ENCODE measurements around the gene RAP1GAP2.
"Not testable (repeated sequence)": the region's sequence is repeated elsewhere in the genome, so short reads cannot be mapped to it uniquely, and the experiment has no call there.

The RAP1GAP2 gene

DNA sequence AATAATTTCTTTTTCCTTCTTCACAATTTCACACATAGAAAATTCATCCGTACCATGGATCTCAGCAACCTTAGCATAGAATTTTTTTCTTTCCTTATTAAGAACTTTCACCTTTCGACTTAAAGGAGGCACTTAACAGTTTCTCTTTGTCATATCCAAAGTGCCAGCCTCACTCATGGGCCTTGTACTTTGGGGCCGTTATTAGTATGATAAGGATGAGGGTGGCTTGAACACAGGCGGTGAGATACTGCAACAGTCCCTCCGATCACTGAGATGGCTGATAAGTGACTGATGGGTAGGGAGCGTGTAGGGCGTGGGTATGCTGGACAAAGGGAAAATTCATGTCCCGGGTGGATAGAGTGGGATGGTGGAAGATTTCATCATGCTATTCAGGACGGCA is 181.9 kb downstream of the RAP1GAP2 start:
- no peak for DNase-seq

DNA sequence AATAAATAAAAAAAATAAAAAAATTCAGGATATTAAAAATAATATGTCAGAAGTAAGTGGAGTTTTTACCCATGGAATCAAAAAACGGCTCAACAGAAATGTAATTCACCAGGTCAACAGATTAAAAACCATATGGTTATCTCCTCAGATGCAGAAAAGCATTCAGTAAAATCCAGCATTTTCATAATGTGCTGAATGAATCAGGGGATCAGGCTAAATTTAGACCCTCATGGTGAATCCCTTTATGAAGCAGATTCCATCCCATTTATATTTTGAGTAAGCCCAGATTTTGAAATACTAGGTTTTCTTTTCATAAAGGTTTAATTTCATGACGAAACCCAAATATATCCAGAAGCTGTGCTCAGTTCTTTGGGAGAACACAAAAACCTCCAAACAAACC is 182.8 kb downstream of the RAP1GAP2 start:
- no peak for DNase-seq

DNA sequence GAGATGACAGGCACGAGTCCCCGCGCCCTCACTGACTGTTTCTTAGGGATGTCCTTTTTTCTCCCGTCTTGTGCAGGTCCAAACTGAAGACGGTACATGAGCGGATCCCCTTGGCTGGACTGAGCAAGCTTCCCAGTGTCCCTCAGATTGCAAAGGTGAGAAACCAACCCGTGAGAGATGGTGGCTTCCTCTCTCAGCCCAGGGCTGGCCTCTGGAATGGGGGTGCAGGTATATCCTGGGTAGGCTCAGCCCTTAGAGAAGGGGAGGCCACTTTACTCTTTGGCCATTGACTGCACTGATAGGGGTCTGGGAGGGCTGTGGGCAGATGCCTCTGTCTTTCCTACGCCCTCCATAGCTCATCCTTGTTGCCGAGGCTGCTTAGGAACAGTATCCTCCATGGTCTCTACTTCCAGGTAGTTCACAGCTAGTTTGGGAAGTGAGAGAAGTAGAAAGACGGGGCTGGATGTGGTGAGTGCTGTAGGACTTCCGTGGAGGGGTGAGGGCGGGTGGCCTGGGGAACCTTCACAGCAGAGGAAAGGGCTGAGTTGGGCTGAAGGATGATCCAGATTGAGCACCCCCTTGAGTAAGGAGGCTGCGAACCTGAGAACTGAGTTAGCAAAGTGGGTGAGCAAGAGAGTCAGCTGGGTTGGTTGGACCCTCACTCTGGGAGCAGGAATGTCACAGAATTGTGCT is 184.1 kb downstream of the RAP1GAP2 start:
- DNase-seq, result no peak

DNA sequence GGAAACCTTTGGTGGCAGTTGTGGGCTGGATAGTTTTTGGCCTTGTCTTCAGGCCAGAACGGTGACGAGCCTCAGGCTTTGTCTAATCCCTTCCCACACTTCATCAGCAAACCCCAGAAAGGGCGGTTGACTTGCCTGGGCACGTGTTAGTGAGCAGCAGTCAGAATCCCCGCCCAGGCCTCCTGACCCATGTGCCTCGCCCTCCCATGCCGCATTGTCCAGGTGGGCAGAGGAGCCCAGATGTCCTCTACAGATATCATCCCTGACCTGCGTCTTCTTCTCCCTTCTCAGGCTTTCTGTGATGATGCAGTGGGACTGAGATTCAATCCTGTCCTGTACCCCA is 184.6 kb downstream of the RAP1GAP2 start:
- no peak for DNase-seq

DNA sequence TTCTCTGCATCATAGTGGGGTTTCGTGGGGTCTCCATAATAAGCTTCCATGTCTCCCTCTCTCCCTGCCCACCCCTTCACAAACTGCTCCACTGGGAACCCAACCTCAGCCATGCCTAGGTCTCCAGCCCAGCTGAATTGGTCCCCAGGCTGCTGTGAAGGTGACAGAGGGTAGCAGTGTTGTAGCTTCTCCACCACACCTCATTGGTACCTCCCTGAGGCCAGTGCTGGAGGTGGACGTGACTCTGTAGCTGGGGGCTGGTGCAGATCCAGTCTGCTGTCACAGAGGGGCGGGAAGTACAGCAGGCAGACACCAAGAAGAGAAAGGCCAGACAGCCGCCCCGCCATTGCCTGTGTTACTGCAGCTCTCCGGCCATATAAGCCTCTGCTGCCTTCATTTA is 185.1 kb downstream of the RAP1GAP2 start:
- no peak for DNase-seq

DNA sequence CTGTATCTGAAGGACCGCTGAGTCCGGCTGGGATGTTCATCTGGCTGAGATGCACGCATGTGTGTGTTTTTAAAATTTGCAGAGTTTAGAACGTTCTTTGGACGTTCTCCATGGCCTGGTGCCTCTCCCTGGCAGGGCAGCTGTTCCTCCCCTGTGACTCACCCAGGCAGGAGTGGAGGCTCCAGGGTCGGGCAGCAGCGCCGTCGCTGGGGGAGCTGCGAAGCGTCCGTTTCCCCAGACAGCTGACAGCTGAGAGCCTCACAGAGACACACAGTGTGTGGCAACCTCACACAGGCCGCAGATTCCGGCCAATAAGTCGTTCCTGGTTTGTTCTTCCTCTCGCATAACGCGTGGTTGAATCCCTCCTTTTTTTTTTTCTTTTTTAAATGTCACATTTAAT is 186.6 kb downstream of the RAP1GAP2 start:
- DNase-seq, result peak; percentile 86

DNA sequence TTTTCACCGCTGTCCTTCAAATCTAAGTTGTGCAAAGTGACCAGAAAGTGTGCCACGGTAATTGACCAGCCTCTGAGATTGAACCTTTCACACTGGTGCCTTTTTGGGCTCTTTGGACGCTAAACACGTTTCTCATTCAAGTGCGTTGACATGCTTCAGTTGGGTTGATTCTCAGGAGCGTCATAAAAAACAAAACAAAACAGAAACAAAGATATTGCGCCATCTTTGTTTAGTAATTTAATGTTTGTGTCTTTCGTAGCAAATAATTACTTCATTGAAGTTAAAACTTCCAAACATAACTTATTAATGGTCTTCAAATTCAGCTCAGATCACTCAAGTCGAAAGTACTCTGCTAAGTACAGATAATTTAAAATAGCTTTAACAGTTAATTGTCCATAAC is 187.0 kb downstream of the RAP1GAP2 start:
- no peak for DNase-seq

DNA sequence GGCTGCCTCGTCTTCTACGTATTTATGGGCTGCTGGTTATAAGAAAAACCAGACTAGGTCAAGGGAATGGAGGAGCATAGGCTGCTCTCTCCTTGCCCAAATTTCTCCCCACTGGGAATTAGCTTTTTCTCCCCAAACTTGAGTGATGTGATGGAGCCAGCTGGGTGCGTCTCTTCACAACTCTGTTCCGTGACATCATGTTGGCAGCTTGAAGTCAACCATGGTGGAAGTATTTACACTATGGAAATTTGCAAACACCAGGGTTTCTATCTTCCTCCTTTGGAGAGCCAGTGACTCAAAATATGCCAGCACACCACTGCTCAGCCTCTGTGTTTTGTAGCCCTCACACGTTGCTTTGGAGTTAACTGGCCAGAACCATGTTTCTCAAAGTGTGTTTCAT is 189.1 kb downstream of the RAP1GAP2 start:
- DNase-seq, result no peak

DNA sequence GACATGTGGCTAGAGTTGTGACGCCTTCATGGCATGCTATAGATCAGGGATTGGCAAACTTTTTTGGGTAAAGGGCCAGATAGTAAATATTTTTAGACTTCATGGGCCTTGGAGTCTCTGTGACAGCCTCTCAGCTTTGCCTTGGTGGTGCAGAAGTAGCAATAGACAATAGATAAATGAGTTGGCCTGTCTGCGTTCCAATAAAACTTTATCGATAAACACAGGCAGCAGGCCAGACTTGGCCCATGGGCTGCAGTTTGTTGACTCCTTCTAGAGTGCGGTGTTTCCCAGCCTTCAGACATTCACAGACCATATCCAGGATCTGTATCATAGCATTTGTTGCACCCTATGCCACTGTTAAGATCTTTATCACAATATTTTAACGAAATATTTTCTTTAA is 190.7 kb downstream of the RAP1GAP2 start:
- DNase-seq, result no peak

DNA sequence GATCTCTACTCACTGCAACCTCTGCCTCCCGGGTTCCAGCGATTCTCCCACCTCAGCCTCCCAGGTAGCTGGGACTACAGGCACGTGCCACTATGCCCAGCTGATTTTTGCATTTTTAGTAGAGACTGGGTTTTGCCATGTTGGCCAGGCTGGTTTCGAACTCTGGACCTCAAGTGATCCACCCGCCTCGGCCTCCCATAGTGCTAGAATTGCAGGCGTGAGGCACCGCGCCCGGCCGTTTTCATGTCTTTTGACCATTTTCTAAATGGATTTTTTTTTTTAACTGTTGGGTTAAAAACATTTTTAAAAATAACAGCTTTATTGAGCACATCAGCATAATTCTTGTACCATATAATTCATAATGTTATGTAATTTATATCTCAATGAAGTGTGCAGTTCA is 193.2 kb downstream of the RAP1GAP2 start:
- not testable (repeated sequence) for DNase-seq

DNA sequence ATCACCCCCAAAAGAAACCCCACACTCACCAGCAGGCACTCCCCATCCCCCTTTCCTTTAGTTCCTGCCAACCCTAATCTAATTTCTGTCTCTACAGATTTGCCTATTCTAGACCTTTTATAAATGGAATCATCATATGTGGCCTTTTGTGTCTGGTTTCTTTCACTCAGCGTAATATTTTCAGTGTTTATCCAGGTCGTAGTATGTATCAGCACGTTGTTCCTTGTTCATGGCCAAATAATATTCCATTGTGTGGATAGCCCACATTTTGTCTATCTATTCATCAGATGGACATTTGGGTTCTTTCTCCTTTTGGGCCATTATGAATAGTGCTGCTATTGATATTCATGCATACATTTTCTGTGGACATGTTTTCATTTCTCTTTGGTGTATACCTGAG is 193.6 kb downstream of the RAP1GAP2 start:
- no peak for DNase-seq

DNA sequence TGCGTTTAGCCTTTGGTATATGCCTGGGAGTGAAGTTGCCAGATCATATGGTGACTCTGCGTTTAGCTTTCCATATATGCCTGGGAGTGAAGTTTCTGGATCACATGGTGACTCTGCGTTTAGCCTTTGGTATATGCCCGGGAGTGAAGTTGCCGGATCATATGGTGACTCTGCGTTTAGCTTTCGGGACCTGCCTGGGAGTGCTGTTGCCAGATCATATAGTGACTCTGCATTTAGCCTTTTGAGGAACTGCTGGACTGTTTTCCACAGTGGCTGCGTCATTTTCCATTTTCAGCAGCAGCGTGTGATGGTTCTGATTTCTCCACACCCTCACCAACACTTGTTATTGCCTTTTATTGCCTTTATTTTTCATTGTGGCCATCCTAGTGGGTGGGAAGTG is 194.2 kb downstream of the RAP1GAP2 start:
- DNase-seq, result no peak

DNA sequence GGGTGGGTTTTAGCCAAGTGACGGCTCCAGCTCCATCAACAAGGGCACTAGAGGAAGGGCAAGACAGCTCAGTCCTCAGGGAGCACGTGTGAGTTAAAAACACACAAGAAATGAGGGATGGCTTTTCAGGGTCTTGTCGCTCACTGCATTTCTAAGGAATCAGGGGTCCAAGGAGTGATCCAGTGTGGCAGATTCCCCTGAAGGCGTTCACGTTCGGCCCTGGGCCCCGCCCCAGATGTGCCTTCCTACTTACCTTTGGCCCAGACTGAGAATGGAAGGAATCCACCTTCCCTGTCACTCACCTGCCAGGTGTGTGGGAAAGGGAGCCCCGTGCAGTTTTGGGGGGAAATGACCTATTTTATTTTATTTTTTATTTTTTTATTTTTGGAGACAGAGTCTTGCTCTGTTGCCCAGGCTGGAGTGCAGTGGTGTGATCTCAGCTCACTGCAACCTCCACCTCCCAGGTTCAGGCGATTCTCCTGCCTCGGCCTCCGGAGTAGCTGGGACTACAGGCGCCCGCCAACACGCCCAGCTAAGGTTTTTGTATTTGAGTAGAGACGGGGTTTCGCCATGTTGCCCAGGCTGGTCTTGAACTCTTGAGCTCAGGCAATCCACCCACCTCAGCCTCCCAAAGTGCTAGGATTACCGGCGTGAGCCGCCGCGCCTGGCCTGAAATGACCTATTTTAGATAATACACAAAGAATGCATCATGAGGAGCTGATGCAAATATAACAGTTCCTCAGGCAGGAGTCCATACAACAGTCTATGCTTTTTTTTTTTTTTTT is 195.3 kb downstream of the RAP1GAP2 start:
- not testable (repeated sequence) for DNase-seq

DNA sequence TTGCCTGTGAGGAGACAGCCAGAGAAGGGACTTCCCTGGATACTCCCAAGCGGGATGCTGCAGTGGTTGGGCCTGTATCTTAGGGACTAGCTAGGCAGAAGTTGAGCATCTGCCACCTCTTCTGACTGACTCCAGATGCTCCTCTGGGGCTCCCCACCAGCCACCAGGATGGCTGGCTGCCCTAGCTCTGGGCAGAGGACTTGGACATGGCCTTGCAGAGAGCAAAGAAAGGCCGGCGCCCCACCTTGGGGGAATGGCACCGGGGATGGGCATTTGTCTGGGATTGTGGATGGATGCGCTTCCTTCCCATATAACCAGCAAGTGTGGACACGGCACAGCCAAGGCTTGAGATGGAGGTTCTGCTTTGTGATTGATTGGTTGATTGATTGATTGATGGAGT is 198.2 kb downstream of the RAP1GAP2 start:
- DNase-seq, result no peak

DNA sequence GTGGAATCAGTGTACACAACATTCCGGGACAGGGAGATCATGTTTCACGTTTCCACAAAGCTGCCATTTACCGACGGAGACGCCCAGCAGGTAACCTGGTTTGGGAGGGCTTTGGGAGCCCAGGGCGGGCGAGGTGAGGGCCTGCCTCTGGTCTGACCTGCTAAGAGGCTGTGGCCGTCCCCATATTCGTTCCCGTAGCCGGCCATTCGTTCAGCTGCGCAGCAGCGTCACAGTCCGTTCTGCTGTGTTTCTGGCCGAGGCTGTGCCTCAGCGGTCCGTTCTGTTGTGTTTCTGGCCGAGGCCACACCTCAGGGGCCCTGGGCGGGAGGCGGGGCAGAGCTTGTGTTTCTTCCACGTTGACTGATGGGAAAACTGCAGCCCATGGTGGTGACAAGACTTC is 199.1 kb downstream of the RAP1GAP2 start:
- DNase-seq, result no peak

DNA sequence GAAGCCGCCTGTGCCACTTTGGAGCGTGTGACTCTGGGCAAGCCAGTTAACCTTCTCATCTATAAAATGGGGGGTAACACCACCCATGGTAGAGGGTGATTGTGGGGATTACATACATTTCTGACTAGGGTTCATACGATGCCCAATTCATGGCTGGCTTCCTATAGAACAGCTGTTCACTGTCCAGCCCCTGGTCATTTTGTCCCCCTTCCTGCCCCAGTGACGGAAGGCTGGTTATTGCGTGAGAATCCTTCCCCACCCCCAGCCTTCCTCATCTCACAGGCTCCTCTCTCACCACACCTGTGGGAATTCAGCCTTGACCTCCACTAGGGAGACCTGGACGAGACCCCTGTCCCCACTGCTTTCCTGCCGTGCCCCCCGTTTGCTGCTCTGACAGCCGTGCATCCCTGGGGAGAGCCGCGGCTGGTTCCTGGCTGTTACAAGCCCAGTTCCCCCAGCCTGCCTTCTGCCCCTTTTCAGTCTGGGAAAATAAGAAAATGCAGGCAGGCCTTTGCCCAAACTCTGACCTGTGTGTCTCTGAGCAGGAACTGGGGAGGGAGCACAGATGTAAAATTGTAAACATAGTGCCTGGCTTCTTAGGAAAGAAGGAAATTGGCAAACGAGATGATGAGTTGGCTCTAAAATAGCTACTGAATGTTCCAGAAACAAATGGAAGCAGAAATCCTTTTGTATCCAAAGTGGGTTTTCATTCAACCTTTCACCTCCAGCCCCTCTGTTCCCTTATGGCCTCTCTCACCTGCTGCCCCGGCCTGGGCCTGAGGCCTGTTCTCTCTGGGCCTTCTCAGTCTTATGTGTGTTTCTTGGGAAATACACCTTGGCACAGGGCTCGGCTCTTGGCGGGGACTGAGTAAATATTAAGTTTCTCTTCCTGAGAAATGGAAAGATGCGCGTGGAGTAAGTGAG is 199.9 kb downstream of the RAP1GAP2 start:
- no peak for DNase-seq

DNA sequence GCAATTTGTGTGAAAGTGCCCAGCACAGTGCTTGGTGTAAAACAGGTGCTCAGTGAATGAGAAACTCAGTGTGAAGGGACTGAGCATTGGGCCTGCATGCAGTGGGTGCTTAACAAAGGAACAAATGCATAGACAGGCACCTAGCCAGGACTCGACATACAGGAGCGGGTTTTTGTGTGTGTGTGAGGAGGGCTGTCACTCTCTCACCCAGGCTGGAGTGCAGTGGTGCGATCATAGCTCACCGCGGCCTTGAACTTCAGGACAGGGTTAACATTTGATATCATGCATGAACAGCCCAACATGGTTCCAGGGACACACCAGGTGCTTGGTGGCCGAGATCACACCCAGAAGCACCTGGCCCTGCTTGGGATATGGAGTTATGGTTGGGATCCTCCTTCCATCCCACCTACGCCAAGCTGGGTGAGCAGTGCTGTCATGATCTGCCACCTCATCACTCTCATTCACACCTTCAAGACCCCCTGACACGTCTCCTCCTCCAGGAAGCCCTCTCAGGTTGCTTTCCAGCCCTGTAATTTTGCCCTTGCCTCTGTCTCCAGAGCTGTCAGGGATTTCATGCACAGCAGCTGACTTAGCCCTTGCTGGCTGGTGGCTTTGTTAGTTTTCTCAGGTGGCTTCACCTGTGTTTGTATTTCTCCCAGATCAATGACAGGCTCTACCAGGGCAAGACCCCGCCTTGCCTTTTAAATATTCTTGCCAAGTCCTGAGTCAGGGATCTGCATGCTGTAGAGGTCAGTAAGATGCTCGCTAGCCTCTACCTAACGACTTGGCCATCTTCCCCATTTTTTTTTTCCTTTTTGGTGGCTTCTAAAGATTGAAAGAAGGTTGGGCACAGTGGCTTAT is 200.8 kb downstream of the RAP1GAP2 start:
- DNase-seq, result no peak

DNA sequence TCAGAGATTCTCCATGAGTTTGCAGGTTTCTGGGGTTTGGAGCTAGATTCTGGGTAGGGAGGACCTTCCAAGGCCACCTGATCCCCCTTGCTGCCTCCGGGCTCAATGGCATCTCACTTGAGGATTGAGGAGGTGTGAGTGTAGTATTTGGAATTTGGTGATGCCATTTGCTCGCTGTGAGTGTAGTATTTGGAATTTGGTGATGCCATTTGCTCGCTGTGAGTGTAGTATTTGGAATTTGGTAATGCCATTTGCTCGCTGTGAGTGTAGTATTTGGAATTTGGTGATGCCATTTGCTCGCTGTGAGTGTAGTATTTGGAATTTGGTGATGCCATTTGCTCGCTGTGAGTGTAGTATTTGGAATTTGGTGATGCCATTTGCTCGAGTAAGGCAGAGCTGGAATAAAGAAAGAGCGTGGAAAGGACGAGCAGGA is 202.2 kb downstream of the RAP1GAP2 start:
- DNase-seq, result peak; percentile 24

DNA sequence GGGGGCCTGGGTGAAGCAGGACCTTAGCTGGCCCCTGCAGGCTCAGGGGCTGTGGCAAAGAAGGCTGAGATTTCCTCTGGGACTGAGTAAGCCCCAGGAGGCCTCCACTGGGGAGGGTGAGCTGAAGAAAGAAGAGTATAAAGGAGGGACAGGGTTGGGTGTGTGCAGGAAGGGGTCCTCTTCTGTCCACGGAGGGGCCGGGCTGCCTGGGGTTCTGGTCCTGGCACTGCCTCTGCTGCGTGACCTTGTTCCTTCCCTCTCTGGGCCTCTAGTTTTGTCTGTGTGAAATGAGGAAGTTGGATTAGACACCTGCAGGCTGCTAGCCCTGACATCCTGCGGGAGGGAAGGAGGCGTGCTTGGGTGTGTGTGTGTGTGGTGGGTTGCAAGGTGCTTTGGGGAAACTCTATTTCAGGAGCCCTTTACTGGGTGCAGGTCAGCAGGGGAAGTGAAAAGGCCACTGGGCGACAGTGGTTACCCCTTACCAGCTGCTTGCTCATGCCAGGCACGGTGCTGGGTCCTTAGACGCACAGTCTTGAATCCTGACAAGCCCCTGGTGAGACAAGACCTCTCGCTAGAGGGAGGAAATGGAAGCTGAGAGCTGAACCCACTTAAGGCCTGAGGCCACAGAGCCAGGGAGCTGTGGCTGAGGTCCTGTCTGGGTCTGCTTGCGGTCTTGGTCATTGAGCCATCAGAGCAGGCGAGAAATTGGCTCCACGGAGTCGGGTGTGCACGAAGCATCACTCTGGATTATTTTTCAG is 206.5 kb downstream of the RAP1GAP2 start:
- no peak for DNase-seq

DNA sequence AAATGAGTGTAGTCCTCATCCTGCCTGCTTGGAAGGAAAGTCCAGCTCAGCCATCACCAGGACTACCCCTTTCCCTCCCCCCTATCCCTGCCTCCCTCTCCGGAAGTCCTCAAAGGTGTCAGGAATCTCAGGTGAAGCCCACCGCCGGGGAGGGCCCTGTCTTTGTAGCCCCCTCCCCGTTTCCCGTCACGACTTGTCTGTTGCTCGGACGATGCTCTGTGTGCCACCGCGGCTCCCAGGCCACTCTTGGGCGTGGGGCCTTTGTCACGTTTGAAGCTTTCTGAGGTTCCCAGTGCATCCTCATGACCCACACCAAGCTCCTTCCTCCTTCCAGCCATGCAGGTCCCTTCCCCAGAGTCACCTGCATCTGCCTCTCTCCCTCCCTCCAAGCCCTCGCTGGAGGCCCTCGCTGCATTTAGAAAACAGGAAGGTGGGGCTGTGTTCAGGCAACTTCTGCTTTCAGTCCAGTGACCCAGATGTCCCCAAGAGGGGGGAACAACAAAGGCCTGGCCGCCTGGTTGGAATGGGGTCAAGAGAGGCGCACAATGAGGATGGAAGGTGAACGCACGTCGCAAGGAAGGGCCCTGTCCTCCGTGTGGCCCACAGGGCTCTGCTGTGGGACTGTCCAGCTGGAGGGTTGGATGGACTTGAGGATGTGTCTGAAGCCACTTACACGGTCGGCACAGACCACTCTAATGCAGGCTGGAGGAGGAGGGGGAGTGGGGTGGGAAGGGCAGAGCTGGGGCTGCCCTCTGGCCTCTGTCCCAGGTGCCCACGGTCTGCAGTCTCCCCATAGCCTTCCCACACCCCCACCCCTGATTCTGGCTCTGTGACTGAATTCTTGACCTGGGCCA is 207.3 kb downstream of the RAP1GAP2 start:
- DNase-seq, result no peak

Data from NCI-H226 (cell line).